PC-3 (cell line): Measurements from ENCODE around the gene TRMT112. TPM values are rescaled to one million over a fixed set of nuclear protein-coding genes. Genes with fewer than 3 reads are reported as not detected.
A peak's percentile ranks its signal among the peaks of the same experiment; 100 is the strongest.

ENCODE experiments used
- ATAC-seq: fragments of 200-7000 bp; cut with Tn5 transposase; 2 replicates; pipeline ENCODE4 v1.9.1; 2020; ENCODE audit warnings: mild to moderate bottlenecking, moderate library complexity
- BruUV-seq: library from RNA; stranded (reverse); fragments of 400-500 nt; replicated peaks from 2 replicates; lab custom pipeline; 2021; lab: Mats Ljungman, UMichigan
- CTCF ChIA-PET: fragments of 300-600 bp; sonication (Branson Sonifier 250); formaldehyde crosslinking; loops from one replicate; lab custom pipeline; 2022; ENCODE audit warnings: antibody characterized with exemption; lab: Charles Lee
- POLR2A ChIA-PET: fragments of 300-600 bp; sonication (Branson Sonifier 250); formaldehyde crosslinking; loops from one replicate; lab custom pipeline; 2022; ENCODE audit warnings: antibody characterized with exemption; ENCODE audit not compliant: unreplicated experiment; lab: Charles Lee
- DNase-seq: peaks from one replicate; pipeline ENCODE4 v3.0.0-alpha.2; 2015
- H2AFZ ChIP-seq: fragments of 300-600 bp; sonication (generic); 2 replicates; pipeline ENCODE4 v1.6.0; 2016; ENCODE audit warnings: antibody characterized with exemption, low read length
- H3F3A ChIP-seq: fragments of 300-600 bp; sonication (generic); one replicate; pipeline ENCODE4 v1.6.0; 2017; ENCODE audit warnings: antibody characterized with exemption, low read length, control low read depth, mild to moderate bottlenecking; ENCODE audit not compliant: unreplicated experiment
- H3K27ac ChIP-seq: fragments of 300-600 bp; sonication (generic); 2 replicates; pipeline ENCODE4 v1.5.1; 2016; ENCODE audit warnings: mild to moderate bottlenecking, low read length
- H3K27me3 ChIP-seq: fragments of 300-600 bp; sonication (generic); 2 replicates; pipeline ENCODE4 v1.6.1; 2016; ENCODE audit warnings: low read length, mixed read lengths
- H3K36me3 ChIP-seq: fragments of 300-600 bp; sonication (generic); 2 replicates; pipeline ENCODE4 v1.6.1; 2016; ENCODE audit warnings: low read depth, mixed run types, low read length, mixed read lengths
- H3K4me1 ChIP-seq: fragments of 300-600 bp; sonication (generic); 2 replicates; pipeline ENCODE4 v1.5.1; 2016; ENCODE audit warnings: low read length; ENCODE audit not compliant: insufficient read depth
- H3K4me2 ChIP-seq: fragments of 300-600 bp; sonication (generic); 2 replicates; pipeline ENCODE4 v1.6.0; 2016; ENCODE audit warnings: low read length
- H3K4me3 ChIP-seq: fragments of 300-600 bp; sonication (generic); 2 replicates; pipeline ENCODE4 v1.5.1; 2016; ENCODE audit warnings: mild to moderate bottlenecking, low read length, mixed read lengths
- H3K79me2 ChIP-seq: fragments of 300-600 bp; sonication (generic); 2 replicates; pipeline ENCODE4 v1.6.1; 2017; ENCODE audit warnings: low read length, mixed read lengths
- H3K9ac ChIP-seq: fragments of 300-600 bp; sonication (generic); 2 replicates; pipeline ENCODE4 v1.6.0; 2016; ENCODE audit warnings: mild to moderate bottlenecking, low read length
- H3K9me2 ChIP-seq: fragments of 300-600 bp; sonication (generic); replicated peaks from 2 replicates; pipeline ENCODE4 v1.6.1; 2016; ENCODE audit warnings: mixed run types, low read length, mixed read lengths
- H3K9me3 ChIP-seq: fragments of 300-600 bp; sonication (generic); 2 replicates; pipeline ENCODE4 v1.6.1; 2016; ENCODE audit warnings: low read length, mixed read lengths
- H4K20me1 ChIP-seq: fragments of 300-600 bp; sonication (generic); 2 replicates; pipeline ENCODE4 v1.6.1; 2016; ENCODE audit warnings: low read length, mixed read lengths
- EZH2 ChIP-seq: fragments of 300-600 bp; sonication (generic); IDR thresholded peaks from one replicate; pipeline ENCODE4 v1.6.1; 2017; ENCODE audit warnings: antibody characterized with exemption, mild to moderate bottlenecking, low read length; ENCODE audit not compliant: unreplicated experiment
- EZH2phosphoT487 ChIP-seq: fragments of 300-600 bp; sonication (generic); IDR thresholded peaks from 2 replicates; pipeline ENCODE4 v1.6.1; 2018; ENCODE audit warnings: mild to moderate bottlenecking, antibody characterized with exemption, low read length, borderline replicate concordance
- intact Hi-C: fragments of 100-400 bp; cut with micrococcal nuclease; formaldehyde crosslinking; loops from 2 replicates; pipeline ENCODE4 v1.9.0; 2023
- total RNA-seq: library from RNA; depleted of rRNA; stranded (reverse); fragments of >200 nt; gene quantifications from 2 replicates; pipeline ENCODE4 v1.2.3, GENCODE V29; 2014
- TF ChIP-seq, protein P1 (sequence below): fragments of 300-600 bp; sonication (generic); conservative IDR thresholded peaks from 2 replicates; pipeline ENCODE4 v1.5.1; 2017; ENCODE audit warnings: antibody characterized with exemption, low read depth, mild to moderate bottlenecking, low read length

The TRMT112 gene
- total RNA-seq, 1 experiment from 2014 or later: 812 TPM

DNA sequence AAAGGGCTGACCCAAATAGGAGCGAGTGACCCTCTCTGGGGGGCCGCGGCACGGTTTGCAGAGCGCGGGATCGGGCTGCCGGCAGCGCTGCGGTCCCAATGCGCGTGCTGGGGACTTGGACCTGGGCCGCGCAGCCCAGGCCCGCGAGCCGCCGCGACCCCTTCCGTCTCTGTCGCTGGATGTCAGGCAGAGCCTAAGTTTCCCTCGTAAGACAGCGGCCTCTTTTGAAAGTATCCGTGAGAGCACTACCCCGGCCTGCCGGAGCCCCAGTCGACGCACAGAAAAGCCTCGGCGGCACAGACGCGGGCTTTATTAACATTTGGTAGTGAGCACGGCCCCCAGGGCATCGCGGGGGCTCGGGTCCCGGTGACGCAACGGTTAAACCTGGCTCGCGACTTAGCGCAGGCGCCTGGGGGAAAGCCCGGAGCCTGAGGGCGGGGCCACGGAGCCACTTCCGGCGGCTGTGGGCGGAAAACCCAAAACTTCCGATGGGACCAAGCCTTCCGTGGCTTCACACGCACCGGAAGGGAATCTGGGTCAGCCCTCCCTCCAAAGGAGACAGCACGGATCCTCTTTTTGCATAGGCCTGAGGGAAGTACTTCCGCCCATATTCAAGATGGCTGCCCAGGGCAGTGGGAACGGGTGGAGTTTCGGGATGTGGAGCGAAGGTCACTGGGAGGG, 47.7 kb downstream of the TRMT112 start:
- H3K4me2 ChIP-seq: peak overlapping the region; percentile 83
- TSS peak; percentile 55 for BruUV-seq

DNA sequence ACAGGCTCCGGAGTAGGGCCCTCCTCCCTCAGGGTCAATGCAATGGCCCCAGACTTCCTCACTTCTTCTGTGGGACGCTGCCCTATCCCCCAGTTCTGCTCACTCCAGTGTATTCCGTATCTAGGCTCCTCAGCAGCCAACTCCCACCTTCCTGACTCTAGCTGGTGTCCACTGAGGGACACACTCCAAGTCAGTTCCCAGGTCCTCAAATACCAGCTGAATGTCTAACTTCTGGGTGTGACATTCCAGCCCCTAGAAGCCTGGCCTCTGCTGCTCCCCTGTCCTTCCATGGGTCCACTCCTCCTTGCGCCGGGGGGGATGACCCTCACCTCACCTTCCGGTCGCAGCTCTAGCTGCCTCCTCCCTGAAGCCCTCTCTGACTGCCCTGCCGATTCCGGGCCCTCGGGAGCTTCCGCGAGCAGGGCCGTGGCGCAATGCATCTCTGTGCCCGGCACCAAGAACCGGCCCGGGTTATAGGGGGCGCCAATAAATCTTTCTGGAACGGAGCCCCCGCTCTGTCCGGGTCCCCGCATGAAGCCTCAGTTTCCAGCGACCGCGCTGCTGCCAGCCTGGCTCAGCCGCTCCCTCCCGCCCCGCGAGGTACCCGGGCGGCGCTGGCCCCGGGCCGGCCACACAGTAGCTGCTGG, 48.3 kb downstream of the TRMT112 start:
- Histone ChIP-seq H3K79me2 (peaks cover 14% of the 10 kb centered on the region; the same call in 1 of the 2 replicates), H2AFZ (peak overlapping the region; percentile 76), H4K20me1 (no peaks in the 10 kb centered on the region), H3K9me3 (no peaks in the 10 kb centered on the region), H3K9me2 (no peaks in the 10 kb centered on the region), H3K4me1 (peaks cover 35% of the 10 kb centered on the region), H3K9ac (peak overlapping the region; percentile 74), H3K27ac (peak overlapping the region; percentile 59), H3K27me3 (no peaks in the 10 kb centered on the region), H3K4me2 (peak overlapping the region; percentile 82), H3K36me3 (peaks cover 5% of the 10 kb centered on the region; the same call in 1 of the 2 replicates), H3F3A (no peaks in the 10 kb centered on the region), H3K4me3 (peak overlapping the region; percentile 69)
- POLR2A ChIA-PET: no interaction called here
- DNase-seq (peak; percentile 50), ATAC-seq (peak; percentile 3)
- BruUV-seq: no TSS peak
- intact Hi-C loops: no loop called here
- CTCF ChIA-PET: no interaction called here
- TF ChIP-seq EZH2 (no peak), EZH2phosphoT487 (no peak)
- TF ChIP-seq, protein P1, sequence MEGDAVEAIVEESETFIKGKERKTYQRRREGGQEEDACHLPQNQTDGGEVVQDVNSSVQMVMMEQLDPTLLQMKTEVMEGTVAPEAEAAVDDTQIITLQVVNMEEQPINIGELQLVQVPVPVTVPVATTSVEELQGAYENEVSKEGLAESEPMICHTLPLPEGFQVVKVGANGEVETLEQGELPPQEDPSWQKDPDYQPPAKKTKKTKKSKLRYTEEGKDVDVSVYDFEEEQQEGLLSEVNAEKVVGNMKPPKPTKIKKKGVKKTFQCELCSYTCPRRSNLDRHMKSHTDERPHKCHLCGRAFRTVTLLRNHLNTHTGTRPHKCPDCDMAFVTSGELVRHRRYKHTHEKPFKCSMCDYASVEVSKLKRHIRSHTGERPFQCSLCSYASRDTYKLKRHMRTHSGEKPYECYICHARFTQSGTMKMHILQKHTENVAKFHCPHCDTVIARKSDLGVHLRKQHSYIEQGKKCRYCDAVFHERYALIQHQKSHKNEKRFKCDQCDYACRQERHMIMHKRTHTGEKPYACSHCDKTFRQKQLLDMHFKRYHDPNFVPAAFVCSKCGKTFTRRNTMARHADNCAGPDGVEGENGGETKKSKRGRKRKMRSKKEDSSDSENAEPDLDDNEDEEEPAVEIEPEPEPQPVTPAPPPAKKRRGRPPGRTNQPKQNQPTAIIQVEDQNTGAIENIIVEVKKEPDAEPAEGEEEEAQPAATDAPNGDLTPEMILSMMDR: no peak

More for the DNA sequence above, 47.7 kb downstream of the TRMT112 start:
- H3K27me3 ChIP-seq: no peaks in the 10 kb centered on the region
- TF ChIP-seq, protein P1: no peak
- TF ChIP-seq EZH2phosphoT487: no peak
- TF ChIP-seq EZH2: no peak
- intact Hi-C loops: loop anchor here (2.0 kb wide), 3 partner anchors 15 to 35 kb away; partner anchors contain the start of genes BAD, ESRRA, GPR137 and PPP1R14B
- no peaks in the 10 kb centered on the region for H3F3A ChIP-seq
- DNase-seq: peak; percentile 100
- H4K20me1 ChIP-seq: no peaks in the 10 kb centered on the region
- ChIA-PET CTCF (interaction anchor here (0.7 kb wide), 1 partner anchor 516 kb away, joined by 4 read pairs; no protein-coding TSS in a partner anchor), POLR2A (interaction anchor here (0.6 kb wide), 2 partner anchors 10 to 62 kb away, joined by 3 read pairs; no protein-coding TSS in a partner anchor)
- peaks cover 5% of the 10 kb centered on the region; the same call in 1 of the 2 replicates for H3K36me3 ChIP-seq
- H3K79me2 ChIP-seq: peaks cover 14% of the 10 kb centered on the region; the same call in 1 of the 2 replicates
- H3K4me1 ChIP-seq: peaks cover 35% of the 10 kb centered on the region
- H3K4me3 ChIP-seq: peak overlapping the region; percentile 69
- peak overlapping the region; percentile 79 for H3K9ac ChIP-seq
- H3K27ac ChIP-seq: peak overlapping the region; percentile 83
- ATAC-seq: peak; percentile 80
- peak overlapping the region; percentile 76 for H2AFZ ChIP-seq
- H3K9me3 ChIP-seq: no peaks in the 10 kb centered on the region
- no peaks in the 10 kb centered on the region for H3K9me2 ChIP-seq
